H1 (cell line): ENCODE measurements around the gene PIK3R3. TPM values are rescaled to one million over a fixed set of nuclear protein-coding genes. Genes with fewer than 3 reads are reported as not detected.

ENCODE experiments used
- BCL11A ChIP-seq, 2 experiments: IDR thresholded peaks; one replicate each; pipeline ENCODE4 v1.6.1; 2011; ENCODE audit warnings: low read depth in 2 of 2, low read length in 2 of 2, mild to moderate bottlenecking in 2 of 2
- POLR2A ChIP-seq, 2 experiments: IDR thresholded peaks; 1 replicate in 1 of 2; 2 replicates in 1 of 2; pipeline ENCODE4 v1.6.1; 2011; ENCODE audit warnings: low read depth in 2 of 2, low read length in 2 of 2, mild to moderate bottlenecking in 2 of 2; ENCODE audit errors: control extremely low read depth in 1 of 2
- TAF7 ChIP-seq: optimal IDR thresholded peaks from 2 replicates; pipeline ENCODE3; 2011; ENCODE audit warnings: low read depth, mild to moderate bottlenecking, inconsistent platforms, low read length, moderate library complexity, borderline replicate concordance
- ZNF274 ChIP-seq: IDR thresholded peaks from 2 replicates; pipeline ENCODE4 v1.7.0; 2012; ENCODE audit warnings: low read length, borderline replicate concordance; ENCODE audit errors: extremely low read depth
- polyA plus RNA-seq, 7 experiments: library from polyadenylated mRNA; depleted of rRNA in 3 of 7; stranded (reverse) in 5 of 7; unstranded in 2 of 7; fragments of >200 nt in 5 of 7; fragments of 200-250 nt in 2 of 7; gene quantifications; 1 replicate in 5 of 7; 2 replicates in 1 of 7; 4 replicates in 1 of 7; pipeline versions ENCODE4 v1.2.1 to v1.2.3, GENCODE V29; 2011 to 2013; ENCODE audit warnings: missing spikeins in 2 of 7, mixed read lengths in 2 of 7
- total RNA-seq: library from RNA; stranded (reverse); fragmentation: NEBNext Ultra II Directional; extraction: Animal tissue kit (Norgen Biotek cat#: 25700); gene quantifications from 2 replicates; pipeline ENCODE4 v1.2.1, GENCODE V29; 2021
- TF ChIP-seq, protein P1 (sequence below): fragments of 300-600 bp; sonication (generic); IDR thresholded peaks from 2 replicates; pipeline ENCODE4 v1.7.1; 2012; ENCODE audit warnings: low read length, moderate library complexity, mild to moderate bottlenecking, inconsistent platforms; ENCODE audit not compliant: insufficient replicate concordance
- TF ChIP-seq, protein P2 (sequence below): IDR thresholded peaks from 2 replicates; pipeline ENCODE4 v1.6.1; 2012; ENCODE audit warnings: low read length, inconsistent platforms
- TF ChIP-seq, protein P3 (sequence below), 3 experiments: IDR thresholded peaks; 1 replicate in 2 of 3; 2 replicates in 1 of 3; pipeline versions ENCODE4 v1.5.1 to v1.6.1; 2011; ENCODE audit warnings: low read length in 3 of 3, mild to moderate bottlenecking in 3 of 3, inconsistent platforms in 2 of 3, low read depth in 1 of 3, moderate library complexity in 1 of 3; ENCODE audit not compliant: insufficient read depth in 1 of 3; ENCODE audit errors: control extremely low read depth in 1 of 3

Gene PIK3R3
- total and polyA plus RNA-seq, 2 of the 8 experiments (the other 6 are each of a cell fraction or from before 2014, with no cell fraction given): 5.3 to 13.6 TPM

DNA sequence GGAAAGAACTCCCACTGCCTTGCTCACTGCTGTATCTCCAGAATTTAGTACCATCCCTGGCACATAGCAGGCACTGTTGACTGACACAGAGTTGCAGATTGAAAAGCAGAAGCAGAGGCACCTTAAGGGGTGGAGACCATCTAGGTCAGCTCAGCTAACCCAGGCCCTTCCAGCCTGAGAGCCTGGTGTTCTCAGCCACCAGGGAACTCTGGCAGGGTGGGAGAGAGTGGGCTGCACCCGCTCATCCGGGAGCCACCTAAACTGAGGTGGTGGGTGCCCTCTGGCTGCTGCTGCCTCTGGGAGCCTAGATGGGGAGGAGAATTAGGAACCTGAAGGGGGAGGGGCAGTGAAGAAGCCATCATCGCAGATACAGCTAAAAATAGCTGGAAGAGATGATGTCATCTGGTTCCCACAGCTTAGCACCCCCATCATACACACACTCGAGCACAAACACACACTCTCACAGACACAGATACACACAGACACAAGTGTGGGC is 41.0 kb upstream of the PIK3R3 start (continued):
- TF ChIP-seq, protein P1, sequence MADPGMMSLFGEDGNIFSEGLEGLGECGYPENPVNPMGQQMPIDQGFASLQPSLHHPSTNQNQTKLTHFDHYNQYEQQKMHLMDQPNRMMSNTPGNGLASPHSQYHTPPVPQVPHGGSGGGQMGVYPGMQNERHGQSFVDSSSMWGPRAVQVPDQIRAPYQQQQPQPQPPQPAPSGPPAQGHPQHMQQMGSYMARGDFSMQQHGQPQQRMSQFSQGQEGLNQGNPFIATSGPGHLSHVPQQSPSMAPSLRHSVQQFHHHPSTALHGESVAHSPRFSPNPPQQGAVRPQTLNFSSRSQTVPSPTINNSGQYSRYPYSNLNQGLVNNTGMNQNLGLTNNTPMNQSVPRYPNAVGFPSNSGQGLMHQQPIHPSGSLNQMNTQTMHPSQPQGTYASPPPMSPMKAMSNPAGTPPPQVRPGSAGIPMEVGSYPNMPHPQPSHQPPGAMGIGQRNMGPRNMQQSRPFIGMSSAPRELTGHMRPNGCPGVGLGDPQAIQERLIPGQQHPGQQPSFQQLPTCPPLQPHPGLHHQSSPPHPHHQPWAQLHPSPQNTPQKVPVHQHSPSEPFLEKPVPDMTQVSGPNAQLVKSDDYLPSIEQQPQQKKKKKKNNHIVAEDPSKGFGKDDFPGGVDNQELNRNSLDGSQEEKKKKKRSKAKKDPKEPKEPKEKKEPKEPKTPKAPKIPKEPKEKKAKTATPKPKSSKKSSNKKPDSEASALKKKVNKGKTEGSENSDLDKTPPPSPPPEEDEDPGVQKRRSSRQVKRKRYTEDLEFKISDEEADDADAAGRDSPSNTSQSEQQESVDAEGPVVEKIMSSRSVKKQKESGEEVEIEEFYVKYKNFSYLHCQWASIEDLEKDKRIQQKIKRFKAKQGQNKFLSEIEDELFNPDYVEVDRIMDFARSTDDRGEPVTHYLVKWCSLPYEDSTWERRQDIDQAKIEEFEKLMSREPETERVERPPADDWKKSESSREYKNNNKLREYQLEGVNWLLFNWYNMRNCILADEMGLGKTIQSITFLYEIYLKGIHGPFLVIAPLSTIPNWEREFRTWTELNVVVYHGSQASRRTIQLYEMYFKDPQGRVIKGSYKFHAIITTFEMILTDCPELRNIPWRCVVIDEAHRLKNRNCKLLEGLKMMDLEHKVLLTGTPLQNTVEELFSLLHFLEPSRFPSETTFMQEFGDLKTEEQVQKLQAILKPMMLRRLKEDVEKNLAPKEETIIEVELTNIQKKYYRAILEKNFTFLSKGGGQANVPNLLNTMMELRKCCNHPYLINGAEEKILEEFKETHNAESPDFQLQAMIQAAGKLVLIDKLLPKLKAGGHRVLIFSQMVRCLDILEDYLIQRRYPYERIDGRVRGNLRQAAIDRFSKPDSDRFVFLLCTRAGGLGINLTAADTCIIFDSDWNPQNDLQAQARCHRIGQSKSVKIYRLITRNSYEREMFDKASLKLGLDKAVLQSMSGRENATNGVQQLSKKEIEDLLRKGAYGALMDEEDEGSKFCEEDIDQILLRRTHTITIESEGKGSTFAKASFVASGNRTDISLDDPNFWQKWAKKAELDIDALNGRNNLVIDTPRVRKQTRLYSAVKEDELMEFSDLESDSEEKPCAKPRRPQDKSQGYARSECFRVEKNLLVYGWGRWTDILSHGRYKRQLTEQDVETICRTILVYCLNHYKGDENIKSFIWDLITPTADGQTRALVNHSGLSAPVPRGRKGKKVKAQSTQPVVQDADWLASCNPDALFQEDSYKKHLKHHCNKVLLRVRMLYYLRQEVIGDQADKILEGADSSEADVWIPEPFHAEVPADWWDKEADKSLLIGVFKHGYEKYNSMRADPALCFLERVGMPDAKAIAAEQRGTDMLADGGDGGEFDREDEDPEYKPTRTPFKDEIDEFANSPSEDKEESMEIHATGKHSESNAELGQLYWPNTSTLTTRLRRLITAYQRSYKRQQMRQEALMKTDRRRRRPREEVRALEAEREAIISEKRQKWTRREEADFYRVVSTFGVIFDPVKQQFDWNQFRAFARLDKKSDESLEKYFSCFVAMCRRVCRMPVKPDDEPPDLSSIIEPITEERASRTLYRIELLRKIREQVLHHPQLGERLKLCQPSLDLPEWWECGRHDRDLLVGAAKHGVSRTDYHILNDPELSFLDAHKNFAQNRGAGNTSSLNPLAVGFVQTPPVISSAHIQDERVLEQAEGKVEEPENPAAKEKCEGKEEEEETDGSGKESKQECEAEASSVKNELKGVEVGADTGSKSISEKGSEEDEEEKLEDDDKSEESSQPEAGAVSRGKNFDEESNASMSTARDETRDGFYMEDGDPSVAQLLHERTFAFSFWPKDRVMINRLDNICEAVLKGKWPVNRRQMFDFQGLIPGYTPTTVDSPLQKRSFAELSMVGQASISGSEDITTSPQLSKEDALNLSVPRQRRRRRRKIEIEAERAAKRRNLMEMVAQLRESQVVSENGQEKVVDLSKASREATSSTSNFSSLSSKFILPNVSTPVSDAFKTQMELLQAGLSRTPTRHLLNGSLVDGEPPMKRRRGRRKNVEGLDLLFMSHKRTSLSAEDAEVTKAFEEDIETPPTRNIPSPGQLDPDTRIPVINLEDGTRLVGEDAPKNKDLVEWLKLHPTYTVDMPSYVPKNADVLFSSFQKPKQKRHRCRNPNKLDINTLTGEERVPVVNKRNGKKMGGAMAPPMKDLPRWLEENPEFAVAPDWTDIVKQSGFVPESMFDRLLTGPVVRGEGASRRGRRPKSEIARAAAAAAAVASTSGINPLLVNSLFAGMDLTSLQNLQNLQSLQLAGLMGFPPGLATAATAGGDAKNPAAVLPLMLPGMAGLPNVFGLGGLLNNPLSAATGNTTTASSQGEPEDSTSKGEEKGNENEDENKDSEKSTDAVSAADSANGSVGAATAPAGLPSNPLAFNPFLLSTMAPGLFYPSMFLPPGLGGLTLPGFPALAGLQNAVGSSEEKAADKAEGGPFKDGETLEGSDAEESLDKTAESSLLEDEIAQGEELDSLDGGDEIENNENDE: no peak
- TF ChIP-seq, protein P2, sequence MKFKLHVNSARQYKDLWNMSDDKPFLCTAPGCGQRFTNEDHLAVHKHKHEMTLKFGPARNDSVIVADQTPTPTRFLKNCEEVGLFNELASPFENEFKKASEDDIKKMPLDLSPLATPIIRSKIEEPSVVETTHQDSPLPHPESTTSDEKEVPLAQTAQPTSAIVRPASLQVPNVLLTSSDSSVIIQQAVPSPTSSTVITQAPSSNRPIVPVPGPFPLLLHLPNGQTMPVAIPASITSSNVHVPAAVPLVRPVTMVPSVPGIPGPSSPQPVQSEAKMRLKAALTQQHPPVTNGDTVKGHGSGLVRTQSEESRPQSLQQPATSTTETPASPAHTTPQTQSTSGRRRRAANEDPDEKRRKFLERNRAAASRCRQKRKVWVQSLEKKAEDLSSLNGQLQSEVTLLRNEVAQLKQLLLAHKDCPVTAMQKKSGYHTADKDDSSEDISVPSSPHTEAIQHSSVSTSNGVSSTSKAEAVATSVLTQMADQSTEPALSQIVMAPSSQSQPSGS: peak; percentile 86
- TF ChIP-seq BCL11A (IDR thresholded peaks at IDR 0.05; ENCODE audit: low read depth in 2 of 2, low read length in 2 of 2) (no peak), ZNF274 (no peak), POLR2A (IDR thresholded peaks at IDR 0.05; ENCODE audit: control extremely low read depth in 1 of 2, low read depth in 2 of 2, low read length in 2 of 2) (no peak), TAF7 (no peak)
- TF ChIP-seq, protein P3, sequence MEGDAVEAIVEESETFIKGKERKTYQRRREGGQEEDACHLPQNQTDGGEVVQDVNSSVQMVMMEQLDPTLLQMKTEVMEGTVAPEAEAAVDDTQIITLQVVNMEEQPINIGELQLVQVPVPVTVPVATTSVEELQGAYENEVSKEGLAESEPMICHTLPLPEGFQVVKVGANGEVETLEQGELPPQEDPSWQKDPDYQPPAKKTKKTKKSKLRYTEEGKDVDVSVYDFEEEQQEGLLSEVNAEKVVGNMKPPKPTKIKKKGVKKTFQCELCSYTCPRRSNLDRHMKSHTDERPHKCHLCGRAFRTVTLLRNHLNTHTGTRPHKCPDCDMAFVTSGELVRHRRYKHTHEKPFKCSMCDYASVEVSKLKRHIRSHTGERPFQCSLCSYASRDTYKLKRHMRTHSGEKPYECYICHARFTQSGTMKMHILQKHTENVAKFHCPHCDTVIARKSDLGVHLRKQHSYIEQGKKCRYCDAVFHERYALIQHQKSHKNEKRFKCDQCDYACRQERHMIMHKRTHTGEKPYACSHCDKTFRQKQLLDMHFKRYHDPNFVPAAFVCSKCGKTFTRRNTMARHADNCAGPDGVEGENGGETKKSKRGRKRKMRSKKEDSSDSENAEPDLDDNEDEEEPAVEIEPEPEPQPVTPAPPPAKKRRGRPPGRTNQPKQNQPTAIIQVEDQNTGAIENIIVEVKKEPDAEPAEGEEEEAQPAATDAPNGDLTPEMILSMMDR (IDR thresholded peaks at IDR 0.05; ENCODE audit: control extremely low read depth in 1 of 3, insufficient read depth in 1 of 3, low read depth in 1 of 3, low read length in 3 of 3): peak in 1 of 3 experiments; percentile 14; a peak in 1 of 4 replicates
